ENCODE data around the gene PITX1.

The PITX1 gene

GRCh38 chr5:135030123-135030955, 3.7 kb downstream of the PITX1 start:
- DNase-seq (ENCODE audit: extremely low read depth in 1 of 2, low read depth in 1 of 2): no peak

- no peak for DNase-seq (ENCODE audit: extremely low read depth in 1 of 2, low read depth in 1 of 2)
Measured at GRCh38 chr5:135029477-135030122, 4.4 kb downstream of the PITX1 start.

- no peak for DNase-seq (ENCODE audit: extremely low read depth in 1 of 2, low read depth in 1 of 2)
Measured at GRCh38 chr5:135028791-135029476, 5.1 kb downstream of the PITX1 start.

GRCh38 chr5:135027697-135028615, 6.1 kb downstream of the PITX1 start:
- DNase-seq (ENCODE audit: extremely low read depth in 1 of 2, low read depth in 1 of 2): no peak

- no peak for DNase-seq (ENCODE audit: extremely low read depth in 1 of 2, low read depth in 1 of 2)
Measured at GRCh38 chr5:135027266-135027696, 6.7 kb downstream of the PITX1 start.

GRCh38 chr5:135026645-135027265, 7.3 kb downstream of the PITX1 start:
- DNase-seq (ENCODE audit: extremely low read depth in 1 of 2, low read depth in 1 of 2): no peak

- DNase-seq (ENCODE audit: extremely low read depth in 1 of 2, low read depth in 1 of 2): no peak
Measured at GRCh38 chr5:135025730-135026644, 8.0 kb downstream of the PITX1 start.

- DNase-seq (ENCODE audit: extremely low read depth in 1 of 2, low read depth in 1 of 2): no peak
Measured at GRCh38 chr5:135024956-135025729, 8.9 kb downstream of the PITX1 start.

GRCh38 chr5:135020111-135020895, 13.7 kb downstream of the PITX1 start:
- no peak for DNase-seq (ENCODE audit: extremely low read depth in 1 of 2, low read depth in 1 of 2)

GRCh38 chr5:135019314-135019713, 14.7 kb downstream of the PITX1 start:
- no peak for DNase-seq (ENCODE audit: extremely low read depth in 1 of 2, low read depth in 1 of 2)

GRCh38 chr5:135018457-135018856, 15.6 kb downstream of the PITX1 start:
- DNase-seq (ENCODE audit: extremely low read depth in 1 of 2, low read depth in 1 of 2): no peak

- DNase-seq (ENCODE audit: extremely low read depth in 1 of 2, low read depth in 1 of 2): no peak
Measured at GRCh38 chr5:135016861-135017290, 17.2 kb downstream of the PITX1 start.

GRCh38 chr5:135015942-135016341, 18.1 kb downstream of the PITX1 start:
- no peak for DNase-seq (ENCODE audit: extremely low read depth in 1 of 2, low read depth in 1 of 2)

GRCh38 chr5:135013947-135014570, 20.0 kb downstream of the PITX1 start:
- DNase-seq (ENCODE audit: extremely low read depth in 1 of 2, low read depth in 1 of 2): no peak

GRCh38 chr5:135013445-135013844, 20.6 kb downstream of the PITX1 start:
- no peak for DNase-seq (ENCODE audit: extremely low read depth in 1 of 2, low read depth in 1 of 2)

GRCh38 chr5:135012951-135013391, 21.1 kb downstream of the PITX1 start:
- no peak for DNase-seq (ENCODE audit: extremely low read depth in 1 of 2, low read depth in 1 of 2)

GRCh38 chr5:135012033-135012588, 21.9 kb downstream of the PITX1 start:
- no peak for DNase-seq (ENCODE audit: extremely low read depth in 1 of 2, low read depth in 1 of 2)

All from stimulated activated CD8-positive, alpha-beta memory T cell treated with anti-CD3 and anti-CD28 coated beads, Interleukin-7, amount 100 ng/mL, for 48 hours (primary cell).